ENCODE results near the gene TXNDC12.

Gene TXNDC12

DNA sequence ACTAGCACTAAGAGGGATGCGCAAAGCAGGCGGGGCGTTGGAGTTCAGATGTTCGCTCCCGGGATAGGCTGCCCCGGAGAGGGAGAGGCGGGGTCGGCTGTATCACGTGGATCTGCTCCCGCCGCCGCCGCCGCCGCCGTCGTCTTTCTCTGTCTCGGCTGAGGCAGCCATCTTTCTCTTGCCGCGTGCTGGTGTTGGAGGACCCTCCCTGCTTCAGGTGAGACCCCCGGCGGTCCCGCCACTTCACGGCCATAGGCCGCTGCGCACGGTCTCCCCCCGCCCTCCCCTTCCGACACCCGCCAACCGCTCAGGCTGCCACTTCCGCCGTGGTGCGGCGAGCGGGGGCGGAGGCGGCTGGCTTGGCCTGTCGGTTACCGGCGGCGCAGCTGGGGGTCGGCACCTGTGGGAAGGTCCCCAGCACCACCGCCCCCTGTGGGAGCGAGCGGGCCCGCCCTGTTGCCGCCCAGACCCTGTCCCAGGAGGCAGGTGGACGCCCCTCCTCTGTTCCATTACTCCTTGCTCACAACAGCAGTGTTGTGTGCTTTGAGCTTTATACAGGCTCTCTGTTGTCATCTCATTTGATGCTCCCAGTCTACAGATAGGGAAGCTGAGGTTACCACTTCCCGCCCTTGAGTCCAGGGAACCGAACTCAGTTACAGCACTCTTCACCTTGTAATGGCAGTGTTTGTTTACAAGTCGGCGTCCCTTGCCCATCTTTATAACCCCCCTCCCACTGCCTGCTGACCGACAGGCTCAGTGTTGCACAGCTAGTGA lies 1.4 kb upstream of the TXNDC12 start, which contains the start of gene BTF3L4:
BTF3L4 (plus strand) TSS at position 133 of the 774 bp plus-strand sequence. CDS start 3,553 bp downstream, outside the sequence.
- no peaks in the 10 kb centered on the region for H3K9me2 ChIP-seq (replicated peaks; ENCODE audit: insufficient read depth, low read length)
- H2AFZ ChIP-seq (ENCODE audit: low read length), result peak within 1 kb of the TSS; percentile 98
- H3K4me1 ChIP-seq (ENCODE audit: low read length), result peaks cover 24% of the 10 kb centered on the region
- H3K27me3 ChIP-seq (replicated peaks; ENCODE audit: insufficient read depth, low read length), result no peaks in the 10 kb centered on the region
- TF ChIP-seq EZH2phosphoT487 (IDR thresholded peaks at IDR 0.05; ENCODE audit: low read length), result no peak
- TF ChIP-seq, protein P1, sequence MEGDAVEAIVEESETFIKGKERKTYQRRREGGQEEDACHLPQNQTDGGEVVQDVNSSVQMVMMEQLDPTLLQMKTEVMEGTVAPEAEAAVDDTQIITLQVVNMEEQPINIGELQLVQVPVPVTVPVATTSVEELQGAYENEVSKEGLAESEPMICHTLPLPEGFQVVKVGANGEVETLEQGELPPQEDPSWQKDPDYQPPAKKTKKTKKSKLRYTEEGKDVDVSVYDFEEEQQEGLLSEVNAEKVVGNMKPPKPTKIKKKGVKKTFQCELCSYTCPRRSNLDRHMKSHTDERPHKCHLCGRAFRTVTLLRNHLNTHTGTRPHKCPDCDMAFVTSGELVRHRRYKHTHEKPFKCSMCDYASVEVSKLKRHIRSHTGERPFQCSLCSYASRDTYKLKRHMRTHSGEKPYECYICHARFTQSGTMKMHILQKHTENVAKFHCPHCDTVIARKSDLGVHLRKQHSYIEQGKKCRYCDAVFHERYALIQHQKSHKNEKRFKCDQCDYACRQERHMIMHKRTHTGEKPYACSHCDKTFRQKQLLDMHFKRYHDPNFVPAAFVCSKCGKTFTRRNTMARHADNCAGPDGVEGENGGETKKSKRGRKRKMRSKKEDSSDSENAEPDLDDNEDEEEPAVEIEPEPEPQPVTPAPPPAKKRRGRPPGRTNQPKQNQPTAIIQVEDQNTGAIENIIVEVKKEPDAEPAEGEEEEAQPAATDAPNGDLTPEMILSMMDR (IDR thresholded peaks at IDR 0.05; ENCODE audit: low read length), result no peak
- TF ChIP-seq EZH2 (optimal IDR thresholded peaks at IDR 0.05; ENCODE audit: low read depth, low read length), result no peak
- H3F3A ChIP-seq (ENCODE audit: insufficient read depth, low read length), result peaks cover 13% of the 10 kb centered on the region
- peak within 1 kb of the TSS; percentile 73 for H3K27ac ChIP-seq (ENCODE audit: low read length)
- peak within 1 kb of the TSS; percentile 92 for H3K9ac ChIP-seq (ENCODE audit: low read length)
- peaks cover 81% of the 10 kb centered on the region for H3K79me2 ChIP-seq (ENCODE audit: low read length)
- peak within 1 kb of the TSS; percentile 97 for H3K4me3 ChIP-seq (ENCODE audit: low read length)
- H4K20me1 ChIP-seq (ENCODE audit: insufficient read depth, low read length), result no peaks in the 10 kb centered on the region
- peak within 1 kb of the TSS; percentile 94 for H3K4me2 ChIP-seq (ENCODE audit: low read depth, low read length)
- no peaks in the 10 kb centered on the region; the same call in 1 of the 2 replicates for H3K36me3 ChIP-seq (replicated peaks; ENCODE audit: insufficient read depth, low read length)
- DNase-seq, result peak; percentile 95
- H3K9me3 ChIP-seq (replicated peaks; ENCODE audit: insufficient read depth, low read length), result no peaks in the 10 kb centered on the region

DNA sequence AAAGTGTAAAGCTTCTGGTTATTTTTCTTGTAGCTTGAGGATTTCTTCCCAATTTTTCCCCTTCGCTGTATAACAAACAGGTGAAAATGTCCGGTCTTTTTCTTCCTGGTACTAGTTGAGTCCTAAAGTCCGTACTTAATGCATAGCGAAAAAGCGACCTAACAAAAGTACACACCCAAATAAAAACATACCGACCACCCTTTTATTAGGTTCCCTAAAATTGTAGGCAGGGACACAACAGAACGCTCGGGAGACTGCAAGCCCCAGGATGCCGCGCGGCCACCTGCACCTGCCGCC lies 823 bp upstream of the TXNDC12 start:
- H3K9me2 ChIP-seq (replicated peaks; ENCODE audit: insufficient read depth, low read length), result no peaks in the 10 kb centered on the region
- H3K27me3 ChIP-seq (replicated peaks; ENCODE audit: insufficient read depth, low read length), result no peaks in the 10 kb centered on the region
- H3K27ac ChIP-seq (ENCODE audit: low read length), result peak overlapping the region; percentile 73; the same call in 1 of the 2 replicates
- peaks cover 13% of the 10 kb centered on the region for H3F3A ChIP-seq (ENCODE audit: insufficient read depth, low read length)
- no peak for DNase-seq
- H4K20me1 ChIP-seq (ENCODE audit: insufficient read depth, low read length), result no peaks in the 10 kb centered on the region
- H2AFZ ChIP-seq (ENCODE audit: low read length), result peak overlapping the region; percentile 98
- peak overlapping the region; percentile 94 for H3K4me2 ChIP-seq (ENCODE audit: low read depth, low read length)
- no peaks in the 10 kb centered on the region; the same call in 1 of the 2 replicates for H3K36me3 ChIP-seq (replicated peaks; ENCODE audit: insufficient read depth, low read length)
- peak overlapping the region; percentile 92; the same call in 1 of the 2 replicates for H3K9ac ChIP-seq (ENCODE audit: low read length)
- H3K79me2 ChIP-seq (ENCODE audit: low read length), result peaks cover 76% of the 10 kb centered on the region
- no peak for TF ChIP-seq EZH2phosphoT487 (IDR thresholded peaks at IDR 0.05; ENCODE audit: low read length)
- no peak for TF ChIP-seq EZH2 (optimal IDR thresholded peaks at IDR 0.05; ENCODE audit: low read depth, low read length)
- TF ChIP-seq, protein P1 (IDR thresholded peaks at IDR 0.05; ENCODE audit: low read length), result no peak
- H3K9me3 ChIP-seq (replicated peaks; ENCODE audit: insufficient read depth, low read length), result no peaks in the 10 kb centered on the region
- H3K4me1 ChIP-seq (ENCODE audit: low read length), result peaks cover 24% of the 10 kb centered on the region
- H3K4me3 ChIP-seq (ENCODE audit: low read length), result peak overlapping the region; percentile 97

DNA sequence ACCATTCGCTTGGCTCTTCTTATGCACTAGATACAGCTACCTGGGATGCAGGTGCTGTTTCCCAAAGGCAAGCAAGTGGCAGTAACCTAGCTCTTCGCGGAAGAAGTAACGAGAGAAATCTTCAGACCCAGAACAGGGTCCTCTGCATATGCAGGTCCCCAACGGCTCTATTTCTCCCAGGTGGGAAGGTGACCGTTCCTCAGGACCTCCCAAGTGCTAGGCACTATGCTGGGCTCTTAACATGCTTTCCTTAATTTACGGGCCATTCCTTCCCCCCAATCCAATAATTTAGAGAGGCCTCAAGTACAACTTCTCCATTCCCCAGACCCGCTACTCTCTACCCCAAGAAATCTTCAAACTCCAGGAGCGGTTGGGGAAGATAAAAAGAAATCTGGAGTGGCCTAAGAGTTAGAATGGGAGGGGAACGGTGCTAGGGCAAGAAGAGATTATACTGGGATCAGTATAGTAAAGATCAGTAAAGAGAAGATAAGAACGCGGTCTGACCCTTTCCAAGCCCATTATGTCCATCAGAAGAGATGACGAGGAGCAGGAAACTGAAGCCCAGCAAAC lies 410 bp downstream of the TXNDC12 start:
- Histone ChIP-seq H3K9me3 (replicated peaks; ENCODE audit: insufficient read depth, low read length) (no peaks in the 10 kb centered on the region), H2AFZ (ENCODE audit: low read length) (peak overlapping the region; percentile 98), H3K4me2 (ENCODE audit: low read depth, low read length) (peak overlapping the region; percentile 94), H3K36me3 (replicated peaks; ENCODE audit: insufficient read depth, low read length) (no peaks in the 10 kb centered on the region), H3K27me3 (replicated peaks; ENCODE audit: insufficient read depth, low read length) (no peaks in the 10 kb centered on the region), H3K27ac (ENCODE audit: low read length) (peak overlapping the region; percentile 73; the same call in 1 of the 2 replicates), H3F3A (ENCODE audit: insufficient read depth, low read length) (peaks cover 13% of the 10 kb centered on the region), H3K9ac (ENCODE audit: low read length) (peak overlapping the region; percentile 92), H3K4me1 (ENCODE audit: low read length) (peaks cover 24% of the 10 kb centered on the region), H3K79me2 (ENCODE audit: low read length) (peaks cover 64% of the 10 kb centered on the region), H3K9me2 (replicated peaks; ENCODE audit: insufficient read depth, low read length) (no peaks in the 10 kb centered on the region), H3K4me3 (ENCODE audit: low read length) (peak overlapping the region; percentile 97), H4K20me1 (ENCODE audit: insufficient read depth, low read length) (no peaks in the 10 kb centered on the region)
- no peak for DNase-seq
- TF ChIP-seq, protein P1 (IDR thresholded peaks at IDR 0.05; ENCODE audit: low read length), result no peak
- no peak for TF ChIP-seq EZH2 (optimal IDR thresholded peaks at IDR 0.05; ENCODE audit: low read depth, low read length)
- TF ChIP-seq EZH2phosphoT487 (IDR thresholded peaks at IDR 0.05; ENCODE audit: low read length), result no peak

Data from MM.1S (cell line).